Sigmoid colon (tissue), 4 donors: ENCODE data around the gene PPP2R2B.

Experiments used
- EP300 ChIP-seq, 4 donors: sonication (generic); formaldehyde crosslinking; IDR thresholded peaks; one replicate each; pipeline ENCODE4 v1.6.1; 2017; ENCODE audit warnings: antibody characterized with exemption in 4 of 4
- POLR2A ChIP-seq, 2 donors: fragments of 450-650 bp; IDR thresholded peaks; one replicate each; pipeline ENCODE4 v1.6.1; 2016; ENCODE audit warnings: antibody characterized with exemption in 2 of 2, mild to moderate bottlenecking in 2 of 2, moderate library complexity in 2 of 2
- POLR2AphosphoS5 ChIP-seq, 4 donors: sonication (generic); formaldehyde crosslinking; IDR thresholded peaks; one replicate each; pipeline ENCODE4 v1.6.1; 2017; ENCODE audit warnings: antibody characterized with exemption in 4 of 4
- TF ChIP-seq, protein P1 (sequence below), 4 experiments: fragments of 450-650 bp in 3 of 4; fragments of 200-600 bp in 1 of 4; IDR thresholded peaks; one replicate each; pipeline ENCODE4 v1.5.1; 2016 to 2019; ENCODE audit warnings: antibody characterized with exemption in 4 of 4, mild to moderate bottlenecking in 3 of 4, moderate library complexity in 2 of 4

DNA sequence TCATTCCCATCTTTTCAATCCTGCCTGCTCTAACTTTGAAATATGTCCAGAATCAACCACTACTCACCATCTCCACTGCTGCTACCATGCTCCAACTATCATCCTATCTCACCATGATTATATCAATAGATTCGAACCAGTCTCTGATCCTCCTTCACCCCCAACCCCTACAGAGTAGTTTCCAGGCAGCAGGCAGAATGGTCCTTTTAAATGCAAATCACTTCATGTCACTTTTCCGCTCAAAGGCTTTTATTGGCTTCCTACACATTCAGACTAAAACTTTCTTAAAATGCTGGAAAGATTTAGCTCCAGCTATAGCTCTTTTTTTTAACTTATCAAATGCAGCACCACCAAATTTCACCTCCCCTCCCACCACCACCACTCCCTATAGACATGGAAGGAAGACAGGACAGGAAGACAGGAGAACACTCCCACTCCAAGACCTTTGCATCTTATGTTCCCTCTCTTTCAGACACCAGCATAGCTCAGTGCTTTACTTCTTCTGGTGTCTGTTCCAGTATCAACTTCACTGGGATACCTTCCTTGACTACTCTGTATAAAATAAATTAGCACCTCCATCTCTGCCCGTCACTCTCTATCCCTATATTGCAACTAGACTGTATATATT lies 9.9 kb upstream of the PPP2R2B start:
- TF ChIP-seq, protein P1, sequence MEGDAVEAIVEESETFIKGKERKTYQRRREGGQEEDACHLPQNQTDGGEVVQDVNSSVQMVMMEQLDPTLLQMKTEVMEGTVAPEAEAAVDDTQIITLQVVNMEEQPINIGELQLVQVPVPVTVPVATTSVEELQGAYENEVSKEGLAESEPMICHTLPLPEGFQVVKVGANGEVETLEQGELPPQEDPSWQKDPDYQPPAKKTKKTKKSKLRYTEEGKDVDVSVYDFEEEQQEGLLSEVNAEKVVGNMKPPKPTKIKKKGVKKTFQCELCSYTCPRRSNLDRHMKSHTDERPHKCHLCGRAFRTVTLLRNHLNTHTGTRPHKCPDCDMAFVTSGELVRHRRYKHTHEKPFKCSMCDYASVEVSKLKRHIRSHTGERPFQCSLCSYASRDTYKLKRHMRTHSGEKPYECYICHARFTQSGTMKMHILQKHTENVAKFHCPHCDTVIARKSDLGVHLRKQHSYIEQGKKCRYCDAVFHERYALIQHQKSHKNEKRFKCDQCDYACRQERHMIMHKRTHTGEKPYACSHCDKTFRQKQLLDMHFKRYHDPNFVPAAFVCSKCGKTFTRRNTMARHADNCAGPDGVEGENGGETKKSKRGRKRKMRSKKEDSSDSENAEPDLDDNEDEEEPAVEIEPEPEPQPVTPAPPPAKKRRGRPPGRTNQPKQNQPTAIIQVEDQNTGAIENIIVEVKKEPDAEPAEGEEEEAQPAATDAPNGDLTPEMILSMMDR (IDR thresholded peaks at IDR 0.05) = no peak
- TF ChIP-seq EP300 (IDR thresholded peaks at IDR 0.05) (no peak), POLR2A (IDR thresholded peaks at IDR 0.05) (no peak), POLR2AphosphoS5 (IDR thresholded peaks at IDR 0.05) (no peak)
